Skin epidermis (tissue), 12 donors: ENCODE data around the gene LIFR.
"Not testable (repeated sequence)": the region's sequence is repeated elsewhere in the genome, so short reads cannot be mapped to it uniquely, and the experiment has no call there.

ENCODE experiments used
- H3K27ac ChIP-seq, 21 experiments: fragments of 200-600 bp; sonication (generic) in 11 of 21; one replicate each; pipeline ENCODE4 v1.5.0; 2020; ENCODE audit warnings: mild to moderate bottlenecking in 3 of 21, inconsistent platforms in 2 of 21, moderate library complexity in 2 of 21
- H3K4me3 ChIP-seq, 7 experiments: fragments of 200-600 bp; sonication (generic) in 2 of 7; one replicate each; pipeline ENCODE4 v1.5.0; 2020; ENCODE audit warnings: inconsistent platforms in 2 of 7, mild to moderate bottlenecking in 2 of 7, moderate library complexity in 1 of 7

The LIFR gene

GRCh38 chr5:38556599-38557307, at the start of gene LIFR:
TSS of gene LIFR (minus strand) at chr5:38556646. CDS start at chr5:38530647, 25,999 bp downstream.
- H3K4me3 ChIP-seq: peak within 1 kb of the TSS; percentile 52 to 83 (median 63)
- H3K27ac ChIP-seq: peak within 1 kb of the TSS; percentile 65 to 96 (median 89)

- H3K4me3 ChIP-seq: no peak overlapping the region
- H3K27ac ChIP-seq: no peak overlapping the region
Observed at GRCh38 chr5:38605610-38606009, 49.2 kb upstream of the LIFR start.

GRCh38 chr5:38603691-38604090, 47.2 kb upstream of the LIFR start:
- H3K4me3 ChIP-seq: no peak overlapping the region
- no peak overlapping the region for H3K27ac ChIP-seq

- Histone ChIP-seq H3K27ac (no peak overlapping the region), H3K4me3 (no peak overlapping the region)
Observed at GRCh38 chr5:38602641-38603040, 46.2 kb upstream of the LIFR start.

GRCh38 chr5:38601863-38602298, 45.4 kb upstream of the LIFR start:
- Histone ChIP-seq H3K4me3 (no peak overlapping the region), H3K27ac (no peak overlapping the region)

- no peak overlapping the region for H3K4me3 ChIP-seq
- H3K27ac ChIP-seq: peak overlapping the region in 2 of 21 experiments; percentile 6 to 21
Observed at GRCh38 chr5:38601133-38601862, 44.9 kb upstream of the LIFR start.

- Histone ChIP-seq H3K4me3 (no peak overlapping the region), H3K27ac (peak overlapping the region in 1 of 21 experiments; percentile 6)
Observed at GRCh38 chr5:38600329-38601045, 44.0 kb upstream of the LIFR start.

GRCh38 chr5:38599751-38600150, 43.3 kb upstream of the LIFR start:
- H3K27ac ChIP-seq, H3K4me3 ChIP-seq: not testable (repeated sequence)

- Histone ChIP-seq H3K4me3 (no peak overlapping the region), H3K27ac (no peak overlapping the region)
Observed at GRCh38 chr5:38598994-38599617, 42.7 kb upstream of the LIFR start.

GRCh38 chr5:38598296-38598993, 42.0 kb upstream of the LIFR start:
- Histone ChIP-seq H3K4me3 (no peak overlapping the region), H3K27ac (no peak overlapping the region)

- no peak overlapping the region for H3K4me3 ChIP-seq
- H3K27ac ChIP-seq: no peak overlapping the region
Observed at GRCh38 chr5:38596981-38597380, 40.5 kb upstream of the LIFR start.

- H3K27ac ChIP-seq: no peak overlapping the region
- no peak overlapping the region for H3K4me3 ChIP-seq
Observed at GRCh38 chr5:38595132-38595745, 38.8 kb upstream of the LIFR start.

- H3K27ac ChIP-seq: no peak overlapping the region
- no peak overlapping the region for H3K4me3 ChIP-seq
Observed at GRCh38 chr5:38593959-38594358, 37.5 kb upstream of the LIFR start.

- Histone ChIP-seq H3K27ac (no peak overlapping the region), H3K4me3 (no peak overlapping the region)
Observed at GRCh38 chr5:38591523-38591849, 35.0 kb upstream of the LIFR start.

- Histone ChIP-seq H3K27ac (no peak overlapping the region), H3K4me3 (no peak overlapping the region)
Observed at GRCh38 chr5:38590838-38591522, 34.5 kb upstream of the LIFR start.

- Histone ChIP-seq H3K27ac (no peak overlapping the region), H3K4me3 (no peak overlapping the region)
Observed at GRCh38 chr5:38589629-38590028, 33.2 kb upstream of the LIFR start.

GRCh38 chr5:38585816-38586215, 29.4 kb upstream of the LIFR start:
- no peak overlapping the region for H3K27ac ChIP-seq
- H3K4me3 ChIP-seq: no peak overlapping the region

- no peak overlapping the region for H3K27ac ChIP-seq
Observed at GRCh38 chr5:38583500-38583899, 27.1 kb upstream of the LIFR start.

GRCh38 chr5:38582975-38583319, 26.5 kb upstream of the LIFR start:
- Histone ChIP-seq H3K4me3 (no peak overlapping the region), H3K27ac (no peak overlapping the region)

More at GRCh38 chr5:38583500-38583899, 27.1 kb upstream of the LIFR start:
- H3K4me3 ChIP-seq: no peak overlapping the region
